ENCODE results near the gene PTPRJ. TPM values are rescaled to one million over a fixed set of nuclear protein-coding genes. Genes with fewer than 3 reads are reported as not detected.

The PTPRJ gene
- total RNA-seq, 1 donor from 2014 or later: 1.6 TPM

GRCh38 chr11:48001438-48002021 lies 21.2 kb downstream of the PTPRJ start:
- TF ChIP-seq CTCF (IDR thresholded peaks at IDR 0.05; ENCODE audit: insufficient read depth, low read length, severe bottlenecking): no peak
- Histone ChIP-seq H3K4me3 (ENCODE audit: low read depth, low read length) (no peak overlapping the region), H3K27me3 (ENCODE audit: control insufficient read depth, insufficient read depth, low read length) (no peaks in the 10 kb centered on the region), H3K36me3 (ENCODE audit: control insufficient read depth, insufficient read depth, low read length) (no peaks in the 10 kb centered on the region)
- FAIRE-seq (no peak), DNase-seq (ENCODE audit: low read depth) (no peak)

DNA sequence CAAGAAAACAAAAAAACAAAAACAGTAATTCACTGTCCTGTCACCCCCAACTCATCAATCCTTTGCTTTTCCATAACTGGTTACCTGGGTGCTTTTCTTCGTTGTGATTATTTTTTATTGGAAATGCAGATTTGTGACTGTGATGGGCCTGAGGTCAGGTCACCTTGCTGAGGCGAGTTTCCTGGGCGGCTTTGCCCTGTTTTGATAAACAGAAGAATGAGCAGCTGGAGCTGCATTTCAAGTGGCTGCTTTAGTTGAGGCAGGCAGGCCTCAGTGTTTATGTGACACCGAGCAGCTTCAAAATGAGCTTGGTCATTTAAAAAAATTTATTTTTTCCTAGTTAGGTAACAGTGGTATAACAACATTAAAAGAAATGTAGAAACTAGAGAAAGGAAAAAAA lies 22.2 kb downstream of the PTPRJ start:
- TF ChIP-seq CTCF (IDR thresholded peaks at IDR 0.05; ENCODE audit: insufficient read depth, low read length, severe bottlenecking): no peak
- Histone ChIP-seq H3K27me3 (ENCODE audit: control insufficient read depth, insufficient read depth, low read length) (no peaks in the 10 kb centered on the region), H3K4me3 (ENCODE audit: low read depth, low read length) (no peak overlapping the region), H3K36me3 (ENCODE audit: control insufficient read depth, insufficient read depth, low read length) (no peaks in the 10 kb centered on the region)
- FAIRE-seq (no peak), DNase-seq (ENCODE audit: low read depth) (no peak)

DNA sequence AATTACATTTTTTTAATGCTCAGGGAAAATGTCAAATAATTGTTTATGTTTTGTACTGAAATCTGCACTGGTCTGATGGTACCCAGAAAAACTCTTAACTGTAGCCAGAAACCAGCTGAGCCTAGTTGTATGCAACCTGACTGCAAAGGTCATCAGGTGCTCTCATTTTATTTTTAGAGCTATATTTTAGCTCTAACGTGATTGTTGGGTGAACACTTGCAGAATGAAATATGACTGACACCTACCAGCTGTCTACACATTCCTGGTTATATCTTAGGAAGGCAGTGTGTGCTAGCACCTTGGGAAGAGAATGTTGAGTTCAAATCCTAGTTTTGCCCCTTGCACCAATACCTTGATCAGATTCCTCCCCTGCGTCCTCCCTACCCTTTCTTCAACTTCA lies 23.6 kb downstream of the PTPRJ start:
- H3K36me3 ChIP-seq (ENCODE audit: control insufficient read depth, insufficient read depth, low read length): no peaks in the 10 kb centered on the region
- TF ChIP-seq CTCF (IDR thresholded peaks at IDR 0.05; ENCODE audit: insufficient read depth, low read length, severe bottlenecking): no peak
- DNase-seq (ENCODE audit: low read depth): no peak
- no peak overlapping the region for H3K4me3 ChIP-seq (ENCODE audit: low read depth, low read length)
- FAIRE-seq: no peak
- H3K27me3 ChIP-seq (ENCODE audit: control insufficient read depth, insufficient read depth, low read length): no peaks in the 10 kb centered on the region

DNA sequence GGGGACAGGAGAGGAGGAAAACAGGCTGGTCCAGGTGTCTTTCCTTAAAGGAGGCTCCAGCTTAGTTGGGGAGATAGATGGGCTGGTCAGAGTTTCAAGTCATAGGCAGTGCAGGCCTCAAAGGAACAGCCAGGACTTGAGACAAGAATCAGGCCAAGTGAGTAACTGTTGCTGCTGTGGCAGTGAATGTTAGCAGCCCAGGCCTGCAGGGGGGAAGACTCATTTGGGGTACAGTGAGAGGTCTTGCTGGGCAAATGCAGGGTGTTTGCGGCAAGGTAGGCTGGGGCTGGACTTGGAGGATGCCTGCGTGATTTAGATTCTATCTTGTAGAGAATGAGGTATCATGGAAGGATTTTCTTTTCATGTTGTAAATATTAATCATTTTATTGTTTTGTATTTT lies 24.1 kb downstream of the PTPRJ start:
- TF ChIP-seq CTCF (IDR thresholded peaks at IDR 0.05; ENCODE audit: insufficient read depth, low read length, severe bottlenecking): no peak
- FAIRE-seq: no peak
- H3K36me3 ChIP-seq (ENCODE audit: control insufficient read depth, insufficient read depth, low read length): no peaks in the 10 kb centered on the region

DNA sequence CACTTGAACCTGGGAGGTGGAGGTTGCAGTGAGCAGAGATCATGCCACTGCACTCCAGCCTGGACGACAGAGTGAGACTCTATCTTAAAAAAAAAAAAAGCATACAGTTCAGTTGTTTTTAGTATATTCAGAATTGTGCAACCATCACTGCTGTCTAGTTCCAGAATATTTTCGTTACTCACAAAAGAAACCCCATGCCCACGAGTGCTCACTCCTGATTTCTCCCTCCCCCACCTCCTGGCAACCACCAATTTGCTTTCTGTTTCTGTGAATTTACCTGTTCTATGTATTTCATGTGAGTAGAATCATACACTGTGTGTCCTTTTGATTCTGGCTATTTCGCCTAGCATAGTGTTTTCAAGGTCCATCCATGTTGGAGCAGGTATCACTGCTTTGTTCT lies 24.8 kb downstream of the PTPRJ start:
- Histone ChIP-seq H3K4me3 (ENCODE audit: low read depth, low read length) (no peak overlapping the region), H3K36me3 (ENCODE audit: control insufficient read depth, insufficient read depth, low read length) (no peaks in the 10 kb centered on the region), H3K27me3 (ENCODE audit: control insufficient read depth, insufficient read depth, low read length) (no peaks in the 10 kb centered on the region)
- TF ChIP-seq CTCF (IDR thresholded peaks at IDR 0.05; ENCODE audit: insufficient read depth, low read length, severe bottlenecking): no peak
- DNase-seq (ENCODE audit: low read depth): no peak
- FAIRE-seq: no peak

More for the DNA sequence above, 24.1 kb downstream of the PTPRJ start:
- Histone ChIP-seq H3K4me3 (ENCODE audit: low read depth, low read length) (no peak overlapping the region), H3K27me3 (ENCODE audit: control insufficient read depth, insufficient read depth, low read length) (no peaks in the 10 kb centered on the region)
- no peak for DNase-seq (ENCODE audit: low read depth)

DNA sequence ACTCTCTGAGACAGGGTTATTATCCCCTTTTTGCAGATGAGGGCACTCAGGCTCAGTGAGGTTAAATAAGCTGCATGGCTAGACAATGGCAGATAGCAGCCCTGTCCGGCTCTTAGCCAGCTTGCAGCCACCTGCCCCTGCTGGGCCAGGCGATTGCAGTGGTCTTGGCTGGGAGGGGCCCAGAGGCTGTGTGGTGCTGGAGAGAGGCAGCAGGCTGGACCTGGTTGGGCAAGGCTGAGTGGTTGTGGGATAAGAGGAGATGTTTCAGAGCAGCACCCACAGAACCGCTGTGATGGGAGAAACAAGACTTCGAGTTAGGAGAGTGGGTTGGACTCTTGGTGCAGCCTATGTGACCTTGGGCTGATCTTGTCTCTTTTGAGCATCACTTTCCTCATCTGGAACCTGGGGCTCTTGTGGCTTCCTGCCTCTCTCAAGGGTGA lies 25.5 kb downstream of the PTPRJ start:
- FAIRE-seq (no peak), DNase-seq (ENCODE audit: low read depth) (no peak)
- Histone ChIP-seq H3K4me3 (ENCODE audit: low read depth, low read length) (no peak overlapping the region), H3K36me3 (ENCODE audit: control insufficient read depth, insufficient read depth, low read length) (no peaks in the 10 kb centered on the region), H3K27me3 (ENCODE audit: control insufficient read depth, insufficient read depth, low read length) (no peaks in the 10 kb centered on the region)
- TF ChIP-seq CTCF (IDR thresholded peaks at IDR 0.05; ENCODE audit: insufficient read depth, low read length, severe bottlenecking): no peak

Data from bronchial epithelial cell (primary cell).